ENCODE measurements around the gene NCKIPSD. TPM values are rescaled to one million over a fixed set of nuclear protein-coding genes. Genes with fewer than 3 reads are reported as not detected.

NCKIPSD gene
- total RNA-seq, 2 donors from 2014 or later, result 14.6 to 17.2 TPM

GRCh38 chr3:48680811-48681540 is 4.7 kb downstream of the NCKIPSD start:
- Mint-ChIP-seq H3K4me3 (no peak overlapping the region), H3K4me1 (peaks cover 32% of the 10 kb centered on the region), H3K27me3 (no peaks in the 10 kb centered on the region), H3K27ac (no peak overlapping the region), H3K36me3 (ENCODE audit: low read depth) (peaks cover 12% of the 10 kb centered on the region)
- no peak for DNase-seq
- H3K9me3 ChIP-seq (ENCODE audit: control insufficient read depth, low read length, poor library complexity, severe bottlenecking), result no peaks in the 10 kb centered on the region
- ATAC-seq, result no peak

DNA sequence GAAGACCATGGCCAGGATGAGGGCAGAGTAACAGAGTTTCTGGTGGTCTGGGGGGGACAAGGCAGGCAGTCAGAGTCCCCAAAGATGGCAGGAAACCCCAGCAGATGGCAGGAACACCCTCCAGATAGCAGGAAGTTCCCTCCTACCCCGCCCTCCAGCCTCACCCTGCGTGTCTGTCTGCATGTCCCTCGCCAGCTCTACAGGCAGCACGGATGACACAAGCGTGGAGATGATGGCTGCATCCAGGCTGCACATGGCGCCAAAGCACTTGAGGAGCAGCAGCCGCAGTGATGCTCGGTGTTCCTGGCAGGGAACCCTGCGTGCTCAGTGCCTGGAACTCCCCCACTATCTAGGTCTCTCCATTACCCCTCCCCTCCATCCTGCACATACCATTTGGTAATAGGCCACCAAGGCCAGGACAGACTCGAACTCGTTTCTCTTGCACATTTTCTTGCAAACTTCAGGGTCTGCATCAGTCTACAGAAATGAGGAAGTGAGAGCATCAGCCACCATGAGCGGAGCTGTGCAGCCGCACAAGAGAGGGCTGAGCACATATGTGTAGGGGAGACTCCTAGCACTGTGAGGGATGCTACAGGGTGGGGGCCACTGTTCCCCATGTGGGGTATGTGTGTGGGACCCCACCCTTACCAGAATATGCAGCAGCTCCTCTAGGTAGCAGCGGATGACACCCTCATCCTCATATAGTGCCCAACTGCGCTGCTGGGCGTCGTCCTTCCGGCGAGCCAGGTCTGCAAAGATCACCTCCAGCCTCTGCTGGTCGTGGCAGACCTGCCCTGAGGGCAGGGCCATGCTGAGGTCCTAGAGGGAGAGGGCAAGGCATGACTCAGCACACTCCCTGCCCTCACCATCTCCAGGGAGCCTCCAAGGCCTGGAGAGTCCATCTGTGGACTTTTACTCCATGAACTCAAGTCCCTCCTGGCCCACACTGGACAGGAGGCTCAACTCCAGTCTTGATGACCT is 6.0 kb downstream of the NCKIPSD start:
- Mint-ChIP-seq H3K27me3 (no peaks in the 10 kb centered on the region), H3K36me3 (ENCODE audit: low read depth) (peaks cover 16% of the 10 kb centered on the region), H3K4me3 (no peak overlapping the region), H3K27ac (no peak overlapping the region), H3K4me1 (peaks cover 28% of the 10 kb centered on the region)
- ATAC-seq (peak; percentile 37), DNase-seq (no peak)
- no peaks in the 10 kb centered on the region for H3K9me3 ChIP-seq (ENCODE audit: control insufficient read depth, low read length, poor library complexity, severe bottlenecking)

DNA sequence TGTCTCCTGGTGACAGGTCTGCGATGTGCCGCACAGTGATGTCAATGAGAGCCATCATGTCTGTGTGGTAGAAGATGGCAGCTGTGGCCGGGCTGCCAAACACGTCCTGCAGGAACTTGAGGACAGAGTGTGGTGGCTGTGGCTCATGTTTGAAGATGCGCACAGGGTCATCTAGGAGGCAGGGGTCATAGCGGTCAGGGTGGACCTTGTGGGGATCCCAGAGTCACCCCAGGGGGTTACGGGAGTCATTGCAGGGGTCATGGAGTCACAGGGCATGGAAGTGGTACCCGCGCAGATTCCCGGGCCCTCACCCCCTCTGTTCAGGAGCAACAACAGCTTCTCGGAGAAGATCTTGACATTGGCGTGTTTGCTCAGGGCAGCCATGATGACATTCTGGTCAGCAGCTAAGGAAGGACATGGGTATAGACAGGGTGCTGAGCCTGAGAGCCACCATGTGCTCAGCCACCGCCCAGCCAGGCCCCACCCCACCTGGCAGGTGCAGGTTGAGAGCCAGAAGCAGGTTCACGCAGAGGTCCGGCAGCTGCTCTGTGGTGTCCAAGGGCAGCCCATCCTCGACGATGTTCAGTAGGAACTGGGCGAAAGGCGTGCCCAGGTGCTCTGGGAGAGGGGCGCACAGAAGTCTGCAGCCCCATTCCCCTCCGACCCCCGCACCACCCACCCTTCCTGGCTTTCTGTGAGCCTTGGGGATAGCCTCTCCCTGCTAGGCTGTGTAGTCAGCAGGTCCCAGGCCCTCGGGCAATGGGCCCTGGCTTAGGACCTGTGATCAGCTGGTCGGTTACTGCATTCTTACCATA is 6.9 kb downstream of the NCKIPSD start:
- Mint-ChIP-seq H3K36me3 (ENCODE audit: low read depth) (peaks cover 16% of the 10 kb centered on the region), H3K4me1 (peaks cover 22% of the 10 kb centered on the region), H3K27ac (no peak overlapping the region), H3K4me3 (no peak overlapping the region), H3K27me3 (no peaks in the 10 kb centered on the region)
- ATAC-seq (no peak), DNase-seq (no peak)
- H3K9me3 ChIP-seq (ENCODE audit: control insufficient read depth, low read length, poor library complexity, severe bottlenecking), result no peaks in the 10 kb centered on the region

GRCh38 chr3:48678056-48678455 is 7.7 kb downstream of the NCKIPSD start:
- Mint-ChIP-seq H3K4me3 (no peak overlapping the region), H3K36me3 (ENCODE audit: low read depth) (peaks cover 16% of the 10 kb centered on the region), H3K27me3 (no peaks in the 10 kb centered on the region), H3K27ac (peak overlapping the region; percentile 22), H3K4me1 (peaks cover 21% of the 10 kb centered on the region)
- DNase-seq, result no peak
- no peaks in the 10 kb centered on the region for H3K9me3 ChIP-seq (ENCODE audit: control insufficient read depth, low read length, poor library complexity, severe bottlenecking)
- ATAC-seq, result no peak

DNA sequence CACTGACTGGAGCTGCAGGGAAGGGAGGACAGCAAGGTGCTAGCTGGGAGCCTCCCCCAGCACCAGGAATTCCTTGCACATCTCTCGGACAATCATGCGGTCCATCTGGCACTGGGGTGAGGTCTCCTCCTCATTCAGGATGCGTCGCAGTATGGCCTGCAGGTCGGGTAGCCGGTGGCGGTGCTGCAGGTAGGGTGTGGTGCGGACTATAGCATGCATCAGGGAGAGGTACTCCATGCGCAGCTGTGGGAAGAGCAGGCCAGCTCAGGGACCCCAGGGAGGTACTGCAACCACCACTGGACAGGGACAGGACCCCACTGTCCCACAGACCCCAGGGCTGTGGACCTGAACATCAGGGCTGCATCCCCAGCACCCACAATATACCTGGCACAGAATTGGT is 11.2 kb downstream of the NCKIPSD start:
- Mint-ChIP-seq H3K27me3 (no peaks in the 10 kb centered on the region), H3K27ac (peak overlapping the region; percentile 53), H3K36me3 (ENCODE audit: low read depth) (peaks cover 11% of the 10 kb centered on the region), H3K4me1 (peaks cover 11% of the 10 kb centered on the region), H3K4me3 (no peak overlapping the region)
- ATAC-seq (no peak), DNase-seq (no peak)
- H3K9me3 ChIP-seq (ENCODE audit: control insufficient read depth, low read length, poor library complexity, severe bottlenecking), result no peaks in the 10 kb centered on the region

GRCh38 chr3:48672522-48672921 is 13.2 kb downstream of the NCKIPSD start:
- Mint-ChIP-seq H3K27me3 (no peaks in the 10 kb centered on the region), H3K4me1 (peaks cover 9% of the 10 kb centered on the region), H3K27ac (peak overlapping the region; percentile 54), H3K36me3 (ENCODE audit: low read depth) (peaks cover 7% of the 10 kb centered on the region), H3K4me3 (no peak overlapping the region)
- H3K9me3 ChIP-seq (ENCODE audit: control insufficient read depth, low read length, poor library complexity, severe bottlenecking), result no peaks in the 10 kb centered on the region
- no peak for DNase-seq
- ATAC-seq, result no peak

DNA sequence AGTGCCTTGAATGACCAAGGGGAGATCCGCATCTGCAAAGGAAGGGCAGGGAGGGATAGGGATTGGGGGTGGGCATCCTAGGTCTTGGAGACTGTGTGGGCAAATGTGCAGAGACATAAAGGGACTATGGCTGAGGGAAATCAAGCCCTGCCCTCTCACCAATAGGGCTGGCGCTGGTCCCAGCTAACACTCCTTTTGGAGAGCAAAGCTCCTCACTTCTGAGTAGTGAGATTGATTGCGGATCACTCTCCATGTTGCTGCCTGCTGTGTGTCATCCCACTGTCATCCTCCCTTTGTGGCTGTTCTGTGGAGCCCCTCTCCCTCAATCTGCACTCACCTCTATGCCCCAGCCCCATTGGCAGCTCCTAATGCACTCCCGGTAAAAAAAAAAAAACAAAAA is 20.8 kb downstream of the NCKIPSD start:
- Mint-ChIP-seq H3K27me3 (peaks cover 11% of the 10 kb centered on the region), H3K4me3 (no peak overlapping the region), H3K36me3 (ENCODE audit: low read depth) (no peaks in the 10 kb centered on the region), H3K27ac (peak overlapping the region; percentile 67), H3K4me1 (peaks cover 8% of the 10 kb centered on the region)
- H3K9me3 ChIP-seq (ENCODE audit: control insufficient read depth, low read length, poor library complexity, severe bottlenecking), result no peaks in the 10 kb centered on the region
- ATAC-seq (no peak), DNase-seq (no peak)

GRCh38 chr3:48664313-48664644 is 21.4 kb downstream of the NCKIPSD start:
- no peaks in the 10 kb centered on the region for H3K9me3 ChIP-seq (ENCODE audit: control insufficient read depth, low read length, poor library complexity, severe bottlenecking)
- DNase-seq (no peak), ATAC-seq (no peak)
- H3K4me1 Mint-ChIP-seq, result peaks cover 8% of the 10 kb centered on the region
- H3K4me3 Mint-ChIP-seq, result peak overlapping the region; percentile 87
- peak overlapping the region; percentile 67 for H3K27ac Mint-ChIP-seq
- no peaks in the 10 kb centered on the region for H3K36me3 Mint-ChIP-seq (ENCODE audit: low read depth)
- peaks cover 11% of the 10 kb centered on the region for H3K27me3 Mint-ChIP-seq

GRCh38 chr3:48663489-48664312 is 22.0 kb downstream of the NCKIPSD start:
- DNase-seq (peak; percentile 79 to 84 (median 80)), ATAC-seq (peak; percentile 86)
- H3K9me3 ChIP-seq (ENCODE audit: control insufficient read depth, low read length, poor library complexity, severe bottlenecking), result no peaks in the 10 kb centered on the region
- H3K27ac Mint-ChIP-seq, result peak overlapping the region; percentile 67
- peak overlapping the region; percentile 87 for H3K4me3 Mint-ChIP-seq
- H3K36me3 Mint-ChIP-seq (ENCODE audit: low read depth), result no peaks in the 10 kb centered on the region
- H3K27me3 Mint-ChIP-seq, result peaks cover 11% of the 10 kb centered on the region
- H3K4me1 Mint-ChIP-seq, result peaks cover 8% of the 10 kb centered on the region

DNA sequence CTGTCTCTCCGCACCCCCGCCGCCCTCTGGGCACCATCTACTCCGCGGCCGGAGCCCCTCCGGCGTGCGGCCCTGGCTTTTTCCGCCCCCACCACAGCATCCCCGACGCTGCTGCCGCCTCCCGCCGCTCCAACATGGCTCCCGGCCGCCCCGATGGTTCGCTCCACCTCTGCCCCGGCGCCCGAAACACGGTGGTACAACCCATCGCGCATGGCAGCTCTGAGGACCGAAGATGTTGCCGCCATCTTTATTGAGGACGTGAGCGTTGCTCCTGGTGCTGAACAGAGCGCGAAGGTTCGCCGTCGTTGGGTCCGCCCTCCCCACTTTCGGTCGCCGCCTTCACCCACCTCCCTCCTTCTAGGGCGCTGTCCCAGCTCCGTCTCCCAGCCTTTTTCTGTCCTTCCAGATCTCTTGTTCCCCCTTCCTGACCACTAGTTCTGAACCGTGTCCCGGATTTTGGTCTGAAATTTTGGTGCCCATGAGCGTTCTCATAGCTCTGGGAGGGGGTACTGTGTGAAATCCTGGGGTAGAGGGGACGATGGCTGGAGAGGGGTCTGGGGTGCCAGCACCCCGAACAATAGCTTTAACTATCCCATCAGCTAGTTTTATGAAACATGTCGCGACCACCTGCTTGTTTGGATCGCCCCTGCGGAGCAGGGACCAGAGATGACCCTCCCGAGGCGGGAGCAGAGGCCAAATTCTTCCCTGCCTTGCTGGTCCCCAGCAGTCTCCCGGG is 22.8 kb downstream of the NCKIPSD start, which contains the start of gene CELSR3:
CELSR3 (minus strand) TSS at position 134 of the 736 bp plus-strand sequence. CDS start 252 bp downstream, outside the sequence.
- peaks cover 8% of the 10 kb centered on the region for H3K4me1 Mint-ChIP-seq
- H3K27me3 Mint-ChIP-seq, result peaks cover 11% of the 10 kb centered on the region
- H3K4me3 Mint-ChIP-seq, result peak within 1 kb of the TSS; percentile 87
- DNase-seq (peak; percentile 53 to 71 (median 58)), ATAC-seq (peak; percentile 63)
- peak within 1 kb of the TSS; percentile 74 for H3K27ac Mint-ChIP-seq
- H3K36me3 Mint-ChIP-seq (ENCODE audit: low read depth), result no peaks in the 10 kb centered on the region
- H3K9me3 ChIP-seq (ENCODE audit: control insufficient read depth, low read length, poor library complexity, severe bottlenecking), result no peaks in the 10 kb centered on the region

- Mint-ChIP-seq H3K4me1 (peaks cover 8% of the 10 kb centered on the region), H3K4me3 (peak overlapping the region; percentile 87), H3K36me3 (ENCODE audit: low read depth) (no peaks in the 10 kb centered on the region), H3K27me3 (peaks cover 11% of the 10 kb centered on the region), H3K27ac (peak overlapping the region; percentile 74)
- no peak for ATAC-seq
- DNase-seq, result no peak
- H3K9me3 ChIP-seq (ENCODE audit: control insufficient read depth, low read length, poor library complexity, severe bottlenecking), result no peaks in the 10 kb centered on the region
Measured at GRCh38 chr3:48662145-48662752, 23.5 kb downstream of the NCKIPSD start.
